Measurements from ENCODE around the gene ST7.
"Not testable (repeated sequence)": the region's sequence is repeated elsewhere in the genome, so short reads cannot be mapped to it uniquely, and the experiment has no call there.

Gene ST7

GRCh38 chr7:116953372-116953905 is at the start of gene ST7:
Gene ST7, plus strand, starts transcription at chr7:116953501. Its CDS starts 40 bp downstream, at chr7:116953541.
- peak; percentile 64 to 65 for DNase-seq

GRCh38 chr7:116906391-116906790 is 46.9 kb upstream of the ST7 start:
- no peak for DNase-seq

- DNase-seq = no peak
Observed at GRCh38 chr7:116910383-116910782, 42.9 kb upstream of the ST7 start.

DNA sequence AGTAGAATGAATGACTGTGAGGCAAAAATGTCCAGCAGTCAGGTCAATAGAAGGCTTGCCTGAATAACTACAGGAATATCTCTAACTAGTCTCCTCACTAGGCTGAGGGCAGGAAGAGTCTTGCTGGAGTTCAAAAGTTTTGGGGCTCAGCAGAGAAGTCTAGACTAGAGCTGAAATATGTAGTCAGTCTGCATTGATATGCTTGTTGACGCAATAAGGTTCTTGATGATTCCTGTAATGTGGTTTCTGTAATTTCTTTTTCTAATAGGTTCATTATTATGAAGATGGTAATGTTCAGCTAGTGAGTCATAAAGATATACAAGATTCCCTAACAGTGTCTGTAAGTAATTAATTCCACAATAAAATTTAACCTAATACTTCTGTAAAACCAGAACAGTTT is 41.5 kb upstream of the ST7 start:
- DNase-seq = no peak

DNA sequence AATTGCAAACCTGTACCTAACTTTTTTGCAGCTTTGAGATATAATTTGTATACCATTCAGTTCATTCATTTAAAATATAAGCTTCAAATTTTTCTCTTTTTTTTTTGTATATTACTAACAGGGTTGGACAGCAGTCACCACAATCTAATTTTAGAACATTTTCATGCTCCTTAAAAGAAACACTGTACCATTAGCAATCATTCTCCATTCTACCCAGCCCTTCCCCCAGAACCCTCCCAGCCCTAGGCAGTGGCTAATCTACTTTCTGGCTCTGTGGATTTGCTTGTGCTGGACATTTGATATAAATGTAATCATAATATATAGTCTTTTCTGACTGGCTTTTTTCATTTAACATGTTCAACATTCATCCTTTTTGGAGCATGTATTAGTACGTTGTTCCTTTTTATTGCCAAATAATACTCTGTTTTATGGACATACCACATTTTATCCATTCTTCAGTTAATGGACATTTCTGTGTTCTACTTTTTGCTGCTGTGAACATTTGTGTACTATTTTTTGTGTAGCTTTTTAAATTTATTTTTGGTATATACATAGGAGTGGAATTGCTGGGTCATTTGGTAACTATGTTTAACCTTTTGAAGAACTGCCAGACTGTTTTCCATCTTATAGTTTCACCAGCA is 40.9 kb upstream of the ST7 start:
- no peak for DNase-seq

DNA sequence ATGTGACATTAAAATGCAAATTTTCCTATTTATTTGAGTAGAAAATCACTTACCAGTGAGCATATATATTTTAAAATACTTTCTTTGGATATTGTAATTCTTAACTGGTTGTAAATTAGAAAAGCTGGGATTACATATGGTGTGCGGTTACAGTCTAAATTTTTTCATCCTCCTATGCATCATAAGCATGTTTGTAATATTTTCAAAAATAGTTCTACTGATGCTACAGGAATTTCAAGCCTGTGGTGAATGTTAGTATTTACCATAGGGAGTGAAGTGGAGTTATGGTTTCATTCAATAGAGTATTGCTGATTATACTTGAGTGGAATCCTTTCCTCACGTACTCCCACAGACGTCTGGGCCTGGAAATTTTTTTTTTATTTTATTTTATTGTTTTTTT is 34.6 kb upstream of the ST7 start:
- DNase-seq = no peak

GRCh38 chr7:116920359-116920758 is 32.9 kb upstream of the ST7 start:
- no peak for DNase-seq

- no peak for DNase-seq
Observed at GRCh38 chr7:116922545-116922944, 30.8 kb upstream of the ST7 start.

GRCh38 chr7:116924741-116925140 is 28.6 kb upstream of the ST7 start:
- DNase-seq = no peak

DNA sequence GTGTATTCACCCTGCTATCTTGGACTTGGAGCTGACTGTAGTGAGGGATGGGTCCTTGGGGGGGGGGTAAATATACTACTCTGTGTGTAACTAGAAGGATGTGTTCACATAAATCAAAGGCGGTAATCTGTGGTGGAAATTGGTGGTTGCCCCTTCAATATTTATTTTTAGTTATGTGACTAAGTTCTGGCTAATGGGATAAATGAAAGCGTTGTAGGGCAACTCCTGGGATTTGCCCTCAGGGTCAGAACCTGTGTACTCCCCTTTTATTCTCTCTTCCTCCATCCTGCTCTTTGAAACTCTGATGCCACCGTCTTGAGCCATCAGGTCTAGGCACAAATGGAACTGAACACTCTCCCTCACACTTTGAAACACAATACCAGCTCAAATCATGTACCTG is 24.3 kb upstream of the ST7 start:
- no peak for DNase-seq

DNA sequence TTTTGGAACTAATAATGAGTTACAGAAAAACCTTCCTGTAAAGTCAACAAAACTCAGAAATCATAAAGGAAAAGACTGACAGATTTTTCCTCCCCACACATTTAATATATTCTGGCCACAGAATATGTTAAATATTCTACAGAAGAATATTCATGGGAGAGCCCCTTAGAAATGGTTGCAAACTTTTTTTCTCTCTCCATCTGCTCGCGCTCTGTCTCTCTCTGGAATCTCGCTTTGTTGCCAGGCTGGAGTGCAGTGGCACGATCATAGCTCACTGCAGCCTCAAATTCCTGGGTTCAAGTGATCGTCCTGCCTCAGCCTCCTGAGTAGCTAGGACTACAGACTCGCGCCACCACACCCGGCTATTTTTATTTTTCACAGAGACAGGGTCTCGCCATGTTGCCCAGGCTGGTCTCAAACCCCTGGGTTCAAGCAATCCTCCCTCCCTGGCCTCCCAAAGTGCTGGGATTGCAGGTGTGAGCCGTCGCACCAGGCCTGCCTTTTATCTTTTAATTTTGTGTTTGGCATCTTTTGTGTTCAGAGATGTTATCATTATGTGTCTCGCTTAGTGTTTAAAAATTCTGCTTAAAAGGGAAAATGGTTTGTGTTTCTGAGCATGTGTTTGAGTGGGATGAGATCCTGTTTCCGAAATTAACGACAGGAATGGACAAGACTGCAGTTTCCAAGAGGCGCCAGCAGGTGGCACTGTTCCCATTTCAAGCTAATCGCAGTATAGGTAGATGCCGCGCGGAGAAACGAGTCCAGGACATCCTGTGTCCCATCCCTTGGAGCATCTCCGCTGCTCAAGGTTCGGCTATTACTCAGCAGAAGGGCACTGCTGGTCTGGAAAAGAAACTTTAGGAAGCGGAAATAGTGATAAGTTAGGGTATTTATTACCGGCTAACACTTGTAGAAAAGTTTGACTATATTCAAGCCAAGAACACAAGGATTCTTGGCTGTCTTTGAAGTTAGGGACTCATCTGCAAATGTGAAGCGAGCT is 23.1 kb upstream of the ST7 start:
- DNase-seq = peak; percentile 70 to 72

DNA sequence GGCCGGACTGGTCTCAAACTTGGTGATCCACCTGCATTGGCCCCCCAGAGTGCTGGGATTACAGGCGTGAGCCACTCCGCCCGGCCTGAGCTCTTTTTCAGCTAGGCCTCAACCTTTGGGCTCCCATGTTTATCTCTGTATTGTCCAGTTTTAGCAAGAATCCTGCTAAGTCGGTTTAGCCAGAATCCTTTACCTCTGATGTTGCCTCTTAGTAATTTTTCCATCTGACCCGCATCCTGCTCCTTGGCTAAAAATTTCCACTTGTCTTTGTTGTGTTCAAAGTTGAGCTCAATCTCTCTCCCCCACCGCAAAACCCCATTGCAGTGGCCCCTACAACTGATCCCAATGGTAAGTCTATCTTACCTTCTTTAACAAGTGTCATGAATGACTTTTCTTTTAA is 20.7 kb upstream of the ST7 start:
- DNase-seq = no peak

DNA sequence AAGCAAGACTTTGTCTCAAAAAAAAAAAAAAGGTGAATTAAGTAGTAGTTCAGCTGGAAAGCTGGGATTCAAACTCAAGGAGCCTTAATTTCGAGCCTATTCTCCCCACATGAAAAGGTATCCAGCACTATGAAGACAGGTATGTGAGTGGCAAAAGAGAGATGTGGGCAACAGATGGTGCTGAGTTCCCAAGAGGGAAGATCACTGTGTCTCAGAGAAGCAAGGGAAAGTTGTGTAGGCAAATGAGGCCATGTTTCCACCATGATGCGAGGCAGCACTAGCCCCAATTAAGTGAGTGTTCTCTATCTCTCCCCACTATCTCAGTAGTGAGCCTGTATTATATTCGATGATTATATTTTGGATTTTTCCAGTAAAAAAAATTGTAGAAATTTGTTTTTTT is 19.8 kb upstream of the ST7 start:
- DNase-seq = no peak

DNA sequence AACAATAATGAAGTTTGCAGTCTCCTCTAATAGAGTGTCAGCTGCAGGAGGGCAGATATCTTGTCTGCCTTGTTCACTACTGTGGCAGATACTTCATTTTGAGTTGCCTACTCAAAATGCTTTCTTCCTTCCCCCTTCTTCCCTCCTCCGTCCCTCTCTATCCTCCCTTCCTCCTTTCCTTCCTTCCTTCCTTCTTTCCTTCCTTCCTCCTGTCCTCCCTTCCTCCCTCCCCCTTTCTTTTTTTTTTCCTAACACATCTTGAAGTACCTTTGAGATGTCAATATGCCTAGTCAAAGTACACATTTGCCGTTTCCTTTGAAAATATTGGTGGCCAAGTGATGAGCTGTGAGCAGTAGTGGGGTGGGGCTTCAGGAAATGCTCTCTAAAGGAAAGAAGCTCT is 18.7 kb upstream of the ST7 start:
- DNase-seq = no peak

DNA sequence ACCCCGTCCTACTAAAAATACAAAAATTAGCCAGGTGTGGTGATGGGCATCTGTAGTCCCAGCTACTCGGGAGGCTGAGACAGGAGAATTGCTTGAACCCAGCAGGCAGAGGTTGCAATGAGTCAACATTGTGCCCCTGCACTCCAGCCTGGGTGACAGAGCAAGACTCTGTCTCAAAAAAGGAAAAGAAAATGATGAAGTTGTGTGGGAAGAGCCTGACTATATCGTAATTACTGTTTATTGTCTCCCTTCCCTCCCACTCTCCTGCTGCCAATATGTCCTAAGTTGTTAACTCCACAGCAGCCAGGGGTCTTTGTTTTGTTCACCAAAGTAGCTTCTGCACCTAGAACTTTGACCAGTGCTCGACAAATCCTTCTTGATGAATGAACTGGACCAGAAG is 16.5 kb upstream of the ST7 start:
- not testable (repeated sequence) for DNase-seq

DNA sequence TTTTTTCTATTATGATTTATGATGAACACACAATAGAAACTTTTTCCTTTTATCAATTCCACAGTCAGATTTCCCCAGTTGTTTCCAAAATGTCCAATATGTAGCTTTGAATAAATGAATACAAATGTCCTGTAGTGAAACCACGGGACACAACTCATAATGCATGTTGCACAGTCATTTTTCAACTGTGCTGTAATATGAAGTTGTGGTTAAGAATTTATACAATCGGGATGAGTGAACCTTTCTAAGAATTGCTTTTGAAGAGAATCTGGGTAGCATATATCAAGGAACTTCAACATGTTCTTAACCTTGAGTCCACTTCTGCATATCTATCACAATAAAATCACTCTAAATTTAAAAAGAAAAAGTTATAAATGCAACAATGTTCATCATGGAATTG is 14.6 kb upstream of the ST7 start:
- no peak for DNase-seq

- no peak for DNase-seq
Observed at GRCh38 chr7:116940689-116941370, 12.5 kb upstream of the ST7 start.

GRCh38 chr7:116942504-116942903 is 10.8 kb upstream of the ST7 start:
- DNase-seq = no peak

DNA sequence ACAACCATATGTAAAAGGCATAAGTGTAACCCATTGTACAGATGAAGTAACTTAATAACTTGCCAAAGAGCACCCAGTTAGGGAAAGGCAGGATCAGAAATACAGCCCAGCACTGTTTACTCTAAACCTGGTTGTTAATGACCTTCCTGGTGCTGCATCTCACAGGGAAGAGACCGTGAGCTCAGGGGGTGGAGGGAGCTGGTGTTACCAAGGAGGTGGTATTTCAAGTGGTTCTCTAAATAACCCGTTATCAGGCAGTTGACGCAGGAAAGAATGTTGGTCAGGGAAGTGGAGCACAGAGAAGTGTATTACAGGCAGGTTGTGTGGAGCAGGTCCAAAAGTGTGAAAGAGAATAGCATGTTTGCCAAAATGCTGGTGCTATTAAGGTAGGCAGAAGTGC is 4.4 kb upstream of the ST7 start:
- no peak for DNase-seq

DNA sequence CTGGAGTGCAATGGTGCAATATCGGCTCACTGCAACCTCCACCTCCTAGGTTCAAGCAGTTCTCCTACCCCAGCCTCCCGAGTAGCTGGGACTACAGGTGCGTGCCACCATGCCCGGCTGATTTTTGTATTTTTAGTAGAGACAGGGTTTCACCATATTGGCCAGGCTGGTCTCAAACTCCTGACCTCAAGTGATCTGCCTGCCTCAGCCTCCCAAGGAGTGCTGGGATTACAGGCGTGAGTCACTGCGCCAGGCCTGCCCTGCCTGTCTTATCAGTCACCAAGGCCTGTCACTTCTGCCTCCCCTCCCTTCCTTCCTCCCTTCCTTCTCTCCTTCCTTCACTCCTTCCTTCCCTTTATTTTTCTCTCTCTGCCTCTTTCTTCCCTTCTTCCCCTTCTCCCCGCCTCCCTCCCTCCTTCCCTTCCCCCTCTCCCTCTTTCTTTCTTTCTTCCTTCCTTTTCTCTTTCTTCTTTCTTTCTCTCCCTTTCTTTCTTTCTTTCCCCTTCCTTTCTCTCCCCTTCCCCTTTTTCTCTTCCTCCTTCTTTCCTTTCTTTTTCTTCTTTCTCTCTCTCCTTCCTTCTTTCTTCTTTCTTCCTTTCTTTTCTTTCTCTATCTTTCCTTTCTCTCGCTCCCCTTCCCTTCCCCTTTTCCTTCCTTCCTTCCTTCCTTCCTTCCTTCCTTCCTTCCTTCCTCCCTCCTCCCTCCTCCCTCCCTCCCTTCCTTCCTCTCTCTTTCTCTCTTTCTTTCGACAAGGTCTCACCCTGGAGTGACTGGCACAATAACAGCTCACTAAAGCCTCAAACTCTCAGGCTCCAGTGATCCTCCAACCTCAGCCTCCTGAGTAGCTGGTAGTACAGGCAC is 3.1 kb upstream of the ST7 start:
- no peak for DNase-seq

DNA sequence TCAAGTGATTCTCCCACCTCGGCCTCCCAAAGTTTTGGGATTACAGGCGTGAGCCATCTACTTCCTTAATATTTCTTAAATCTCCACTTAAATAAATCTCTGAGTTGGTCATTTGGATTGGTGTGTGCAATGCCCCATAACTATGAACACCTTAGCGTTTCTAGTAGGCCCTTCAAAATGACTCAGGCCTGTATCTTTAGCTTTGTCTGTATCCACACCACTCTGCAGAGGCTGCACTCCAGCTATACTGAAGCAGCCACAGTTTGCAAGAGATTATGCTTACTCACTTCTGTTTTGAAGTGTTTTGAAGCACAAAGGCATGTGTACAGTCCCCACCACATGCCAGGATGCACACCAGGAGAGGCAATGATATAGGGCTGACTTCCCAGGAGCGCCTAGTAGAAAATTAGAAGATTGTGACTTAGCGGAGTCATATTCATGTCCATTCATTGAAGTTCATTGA is 2.4 kb upstream of the ST7 start:
- no peak for DNase-seq

All from CD4-positive, alpha-beta T cell treated with Interleukin-1 beta for 1 hour (primary cell).